Measurements from ENCODE around the gene TMEM45A.

- TF ChIP-seq POLR2A (IDR thresholded peaks at IDR 0.05; ENCODE audit: low read depth, low read length): no peak
- TF ChIP-seq, protein P1, sequence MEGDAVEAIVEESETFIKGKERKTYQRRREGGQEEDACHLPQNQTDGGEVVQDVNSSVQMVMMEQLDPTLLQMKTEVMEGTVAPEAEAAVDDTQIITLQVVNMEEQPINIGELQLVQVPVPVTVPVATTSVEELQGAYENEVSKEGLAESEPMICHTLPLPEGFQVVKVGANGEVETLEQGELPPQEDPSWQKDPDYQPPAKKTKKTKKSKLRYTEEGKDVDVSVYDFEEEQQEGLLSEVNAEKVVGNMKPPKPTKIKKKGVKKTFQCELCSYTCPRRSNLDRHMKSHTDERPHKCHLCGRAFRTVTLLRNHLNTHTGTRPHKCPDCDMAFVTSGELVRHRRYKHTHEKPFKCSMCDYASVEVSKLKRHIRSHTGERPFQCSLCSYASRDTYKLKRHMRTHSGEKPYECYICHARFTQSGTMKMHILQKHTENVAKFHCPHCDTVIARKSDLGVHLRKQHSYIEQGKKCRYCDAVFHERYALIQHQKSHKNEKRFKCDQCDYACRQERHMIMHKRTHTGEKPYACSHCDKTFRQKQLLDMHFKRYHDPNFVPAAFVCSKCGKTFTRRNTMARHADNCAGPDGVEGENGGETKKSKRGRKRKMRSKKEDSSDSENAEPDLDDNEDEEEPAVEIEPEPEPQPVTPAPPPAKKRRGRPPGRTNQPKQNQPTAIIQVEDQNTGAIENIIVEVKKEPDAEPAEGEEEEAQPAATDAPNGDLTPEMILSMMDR (IDR thresholded peaks at IDR 0.05; ENCODE audit: extremely low read depth in 1 of 2, insufficient read depth in 1 of 2, low read depth in 1 of 2, low read length in 2 of 2): no peak
- no peak for TF ChIP-seq EZH2 (IDR thresholded peaks at IDR 0.05; ENCODE audit: borderline replicate concordance, low read depth, low read length, severe bottlenecking)
- no peak for TF ChIP-seq POLR2AphosphoS5 (IDR thresholded peaks at IDR 0.05; ENCODE audit: insufficient read depth, low read depth, low read length)
- TF ChIP-seq FOS (IDR thresholded peaks at IDR 0.05; ENCODE audit: borderline replicate concordance, insufficient read depth, low read length): no peak
- no peak for TF ChIP-seq JUN (IDR thresholded peaks at IDR 0.05; ENCODE audit: borderline replicate concordance, insufficient read depth, insufficient read length, low read depth)
Measured at GRCh38 chr3:100558233-100558632, 65.8 kb downstream of the TMEM45A start.
